Endothelial cell of umbilical vein (primary cell): ENCODE data around the gene HABP4.
"Not testable (repeated sequence)": the region's sequence is repeated elsewhere in the genome, so short reads cannot be mapped to it uniquely, and the experiment has no call there.

Experiments
- EZH2 ChIP-seq: IDR thresholded peaks from 2 replicates; pipeline ENCODE4 v1.6.1; 2012; ENCODE audit warnings: borderline replicate concordance, low read depth, mild to moderate bottlenecking, moderate library complexity, low read length, inconsistent platforms; ENCODE audit not compliant: severe bottlenecking
- FOS ChIP-seq: IDR thresholded peaks from 2 replicates; pipeline ENCODE4 v1.6.1; 2011; ENCODE audit warnings: mild to moderate bottlenecking, low read length, moderate library complexity, borderline replicate concordance; ENCODE audit not compliant: insufficient read depth
- GATA2 ChIP-seq: IDR thresholded peaks from 2 replicates; pipeline ENCODE4 v1.7.0; 2011; ENCODE audit warnings: low read depth, mild to moderate bottlenecking, moderate library complexity, mixed read lengths, low read length; ENCODE audit not compliant: insufficient read length, insufficient read depth
- JUN ChIP-seq: IDR thresholded peaks from 2 replicates; pipeline ENCODE4 v1.6.1; 2011; ENCODE audit warnings: borderline replicate concordance, low read depth; ENCODE audit not compliant: insufficient read length, insufficient read depth
- MYC ChIP-seq: IDR thresholded peaks from one replicate; pipeline ENCODE4 v1.6.1; 2011; ENCODE audit warnings: mild to moderate bottlenecking, low read depth, low read length
- POLR2A ChIP-seq: IDR thresholded peaks from 2 replicates; pipeline ENCODE4 v1.6.1; 2012; ENCODE audit warnings: low read depth, mild to moderate bottlenecking, control low read depth, low read length
- POLR2AphosphoS5 ChIP-seq: IDR thresholded peaks from 2 replicates; pipeline ENCODE4 v1.6.1; 2012; ENCODE audit warnings: low read depth, mild to moderate bottlenecking, control low read depth, low read length, moderate library complexity; ENCODE audit not compliant: insufficient read depth
- TF ChIP-seq, protein P1 (sequence below), 2 donors: IDR thresholded peaks; 1 replicate in 1 of 2; 2 replicates in 1 of 2; pipeline ENCODE4 v1.5.1; 2011; ENCODE audit warnings: low read length in 2 of 2, mild to moderate bottlenecking in 2 of 2, moderate library complexity in 2 of 2, control low read depth in 1 of 2, inconsistent platforms in 1 of 2, low read depth in 1 of 2; ENCODE audit not compliant: insufficient read depth in 1 of 2; ENCODE audit errors: extremely low read depth in 1 of 2
- TF ChIP-seq, protein P2 (sequence below): IDR thresholded peaks from 2 replicates; pipeline ENCODE4 v1.6.1; 2011; ENCODE audit not compliant: insufficient read depth, insufficient read length

DNA sequence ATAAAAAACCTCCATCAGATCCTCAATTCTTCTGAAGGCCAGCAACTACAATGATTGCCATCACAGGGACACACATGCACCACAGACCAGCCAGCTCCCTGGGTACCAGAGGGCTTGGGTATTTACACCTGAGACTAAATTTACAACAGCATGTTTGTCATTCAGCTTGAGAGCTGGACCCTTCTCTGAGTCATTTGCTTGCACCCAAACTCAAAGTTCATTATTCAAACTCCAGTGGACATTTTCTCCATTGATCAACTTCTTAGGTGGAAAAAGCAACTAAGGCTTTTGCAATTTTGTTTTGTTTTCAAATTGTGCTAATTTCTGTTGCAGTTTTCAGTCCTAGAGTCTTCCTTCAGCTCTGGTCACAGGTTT, 53.4 kb downstream of the HABP4 start:
- TF ChIP-seq, protein P1, sequence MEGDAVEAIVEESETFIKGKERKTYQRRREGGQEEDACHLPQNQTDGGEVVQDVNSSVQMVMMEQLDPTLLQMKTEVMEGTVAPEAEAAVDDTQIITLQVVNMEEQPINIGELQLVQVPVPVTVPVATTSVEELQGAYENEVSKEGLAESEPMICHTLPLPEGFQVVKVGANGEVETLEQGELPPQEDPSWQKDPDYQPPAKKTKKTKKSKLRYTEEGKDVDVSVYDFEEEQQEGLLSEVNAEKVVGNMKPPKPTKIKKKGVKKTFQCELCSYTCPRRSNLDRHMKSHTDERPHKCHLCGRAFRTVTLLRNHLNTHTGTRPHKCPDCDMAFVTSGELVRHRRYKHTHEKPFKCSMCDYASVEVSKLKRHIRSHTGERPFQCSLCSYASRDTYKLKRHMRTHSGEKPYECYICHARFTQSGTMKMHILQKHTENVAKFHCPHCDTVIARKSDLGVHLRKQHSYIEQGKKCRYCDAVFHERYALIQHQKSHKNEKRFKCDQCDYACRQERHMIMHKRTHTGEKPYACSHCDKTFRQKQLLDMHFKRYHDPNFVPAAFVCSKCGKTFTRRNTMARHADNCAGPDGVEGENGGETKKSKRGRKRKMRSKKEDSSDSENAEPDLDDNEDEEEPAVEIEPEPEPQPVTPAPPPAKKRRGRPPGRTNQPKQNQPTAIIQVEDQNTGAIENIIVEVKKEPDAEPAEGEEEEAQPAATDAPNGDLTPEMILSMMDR (IDR thresholded peaks at IDR 0.05; ENCODE audit: extremely low read depth in 1 of 2, insufficient read depth in 1 of 2, low read depth in 1 of 2, low read length in 2 of 2): not testable (repeated sequence)
- TF ChIP-seq POLR2A, GATA2, EZH2, MYC, FOS, POLR2AphosphoS5, JUN: not testable (repeated sequence)
- TF ChIP-seq, protein P2, sequence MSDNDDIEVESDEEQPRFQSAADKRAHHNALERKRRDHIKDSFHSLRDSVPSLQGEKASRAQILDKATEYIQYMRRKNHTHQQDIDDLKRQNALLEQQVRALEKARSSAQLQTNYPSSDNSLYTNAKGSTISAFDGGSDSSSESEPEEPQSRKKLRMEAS: not testable (repeated sequence)
